Transverse colon (tissue), 4 donors: ENCODE data around the gene B3GNT4.
"Not testable (repeated sequence)": the region's sequence is repeated elsewhere in the genome, so short reads cannot be mapped to it uniquely, and the experiment has no call there.

Source experiments
- EP300 ChIP-seq: sonication (generic); formaldehyde crosslinking; IDR thresholded peaks from one replicate; pipeline ENCODE4 v1.6.1; 2017; ENCODE audit warnings: antibody characterized with exemption, low read depth
- POLR2A ChIP-seq: fragments of 450-650 bp; IDR thresholded peaks from one replicate; pipeline ENCODE4 v1.6.1; 2016; ENCODE audit warnings: antibody characterized with exemption, mild to moderate bottlenecking, moderate library complexity
- POLR2AphosphoS5 ChIP-seq, 3 donors: sonication (generic); formaldehyde crosslinking; IDR thresholded peaks; one replicate each; pipeline ENCODE4 v1.6.1; 2016; ENCODE audit warnings: antibody characterized with exemption in 3 of 3
- TF ChIP-seq, protein P1 (sequence below), 5 experiments: fragments of 200-600 bp in 3 of 5; fragments of 450-650 bp in 2 of 5; sonication (generic) in 3 of 5; IDR thresholded peaks; 1 replicate in 2 of 5; 2 replicates in 3 of 5; pipeline ENCODE4 v1.5.1; 2016 to 2017; ENCODE audit warnings: antibody characterized with exemption in 5 of 5, inconsistent platforms in 3 of 5, mild to moderate bottlenecking in 2 of 5, moderate library complexity in 1 of 5

DNA sequence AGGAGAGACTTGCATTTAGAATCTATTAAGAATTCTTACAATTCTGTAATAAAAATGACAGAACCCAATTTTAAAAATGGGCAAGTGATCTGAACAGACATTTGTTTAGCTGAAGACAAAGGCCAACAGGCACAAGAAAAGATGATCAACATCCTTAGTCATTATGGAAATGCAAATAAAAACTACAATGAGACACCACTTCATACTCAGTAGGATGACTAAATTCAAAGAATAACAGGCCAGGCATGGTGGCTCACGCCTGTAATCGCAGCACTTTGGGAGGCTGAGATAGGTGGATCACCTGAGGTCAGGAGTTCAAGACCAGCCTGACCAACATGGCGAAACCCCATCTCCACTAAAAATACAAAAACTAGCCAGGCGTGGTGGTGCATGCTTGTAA lies 55.0 kb downstream of the B3GNT4 start:
- TF ChIP-seq, protein P1, sequence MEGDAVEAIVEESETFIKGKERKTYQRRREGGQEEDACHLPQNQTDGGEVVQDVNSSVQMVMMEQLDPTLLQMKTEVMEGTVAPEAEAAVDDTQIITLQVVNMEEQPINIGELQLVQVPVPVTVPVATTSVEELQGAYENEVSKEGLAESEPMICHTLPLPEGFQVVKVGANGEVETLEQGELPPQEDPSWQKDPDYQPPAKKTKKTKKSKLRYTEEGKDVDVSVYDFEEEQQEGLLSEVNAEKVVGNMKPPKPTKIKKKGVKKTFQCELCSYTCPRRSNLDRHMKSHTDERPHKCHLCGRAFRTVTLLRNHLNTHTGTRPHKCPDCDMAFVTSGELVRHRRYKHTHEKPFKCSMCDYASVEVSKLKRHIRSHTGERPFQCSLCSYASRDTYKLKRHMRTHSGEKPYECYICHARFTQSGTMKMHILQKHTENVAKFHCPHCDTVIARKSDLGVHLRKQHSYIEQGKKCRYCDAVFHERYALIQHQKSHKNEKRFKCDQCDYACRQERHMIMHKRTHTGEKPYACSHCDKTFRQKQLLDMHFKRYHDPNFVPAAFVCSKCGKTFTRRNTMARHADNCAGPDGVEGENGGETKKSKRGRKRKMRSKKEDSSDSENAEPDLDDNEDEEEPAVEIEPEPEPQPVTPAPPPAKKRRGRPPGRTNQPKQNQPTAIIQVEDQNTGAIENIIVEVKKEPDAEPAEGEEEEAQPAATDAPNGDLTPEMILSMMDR (IDR thresholded peaks at IDR 0.05): not testable (repeated sequence)
- not testable (repeated sequence) for TF ChIP-seq POLR2A; POLR2AphosphoS5 (IDR thresholded peaks at IDR 0.05); EP300
